SJSA1 (cell line): ENCODE measurements around the gene ADGRL1. TPM values are rescaled to one million over a fixed set of nuclear protein-coding genes. Genes with fewer than 3 reads are reported as not detected.
A peak's percentile ranks its signal among the peaks of the same experiment; 100 is the strongest.
"Not testable (repeated sequence)": the region's sequence is repeated elsewhere in the genome, so short reads cannot be mapped to it uniquely, and the experiment has no call there.

Experiments used
- DNase-seq, 2 experiments: peaks; one replicate each; pipeline ENCODE4 v3.0.0-alpha.2; 2015 to 2020; ENCODE audit warnings: low spot score in 2 of 2, low read depth in 1 of 2
- H3K27ac ChIP-seq: fragments of 250-450 bp; sonication (Bioruptor Pico); 2 replicates; pipeline ENCODE4 v1.5.1; 2020; ENCODE audit warnings: mild to moderate bottlenecking, moderate library complexity
- H3K27me3 ChIP-seq: fragments of 250-450 bp; sonication (Bioruptor Pico); replicated peaks from 2 replicates; pipeline ENCODE4 v1.5.1; 2020; ENCODE audit warnings: mild to moderate bottlenecking, moderate library complexity
- H3K36me3 ChIP-seq: fragments of 250-450 bp; sonication (Bioruptor Pico); 2 replicates; pipeline ENCODE4 v1.5.1; 2020; ENCODE audit warnings: mild to moderate bottlenecking
- H3K4me1 ChIP-seq: fragments of 250-450 bp; sonication (Bioruptor Pico); replicated peaks from 2 replicates; pipeline ENCODE4 v1.6.1; 2021; ENCODE audit warnings: mild to moderate bottlenecking
- H3K4me3 ChIP-seq: fragments of 250-450 bp; sonication (Bioruptor Pico); 2 replicates; pipeline ENCODE4 v1.5.1; 2020; ENCODE audit warnings: mild to moderate bottlenecking
- H3K9me3 ChIP-seq: fragments of 250-450 bp; sonication (Bioruptor Pico); replicated peaks from 2 replicates; pipeline ENCODE4 v1.5.1; 2020; ENCODE audit warnings: mild to moderate bottlenecking
- total RNA-seq: library from RNA; depleted of rRNA; stranded (reverse); fragments of >200 nt; shearing (Covaris generic); gene quantifications from 2 replicates; pipeline ENCODE4 v1.2.3, GENCODE V29; 2014

Gene ADGRL1
- total RNA-seq, 1 experiment from 2014 or later = 4.9 TPM

GRCh38 chr19:14206737-14207726, 1.1 kb upstream of the ADGRL1 start:
- not testable (repeated sequence) for H3K4me1 ChIP-seq, H3K27ac ChIP-seq, H3K27me3 ChIP-seq, H3K36me3 ChIP-seq, H3K9me3 ChIP-seq
- peak overlapping the region; percentile 32 for H3K4me3 ChIP-seq
- DNase-seq = peak; percentile 90 to 95

GRCh38 chr19:14206308-14206707, 339 bp upstream of the ADGRL1 start:
- DNase-seq, H3K27ac ChIP-seq, H3K36me3 ChIP-seq, H3K27me3 ChIP-seq, H3K4me1 ChIP-seq, H3K9me3 ChIP-seq: not testable (repeated sequence)
- H3K4me3 ChIP-seq = peak overlapping the region; percentile 32

DNA sequence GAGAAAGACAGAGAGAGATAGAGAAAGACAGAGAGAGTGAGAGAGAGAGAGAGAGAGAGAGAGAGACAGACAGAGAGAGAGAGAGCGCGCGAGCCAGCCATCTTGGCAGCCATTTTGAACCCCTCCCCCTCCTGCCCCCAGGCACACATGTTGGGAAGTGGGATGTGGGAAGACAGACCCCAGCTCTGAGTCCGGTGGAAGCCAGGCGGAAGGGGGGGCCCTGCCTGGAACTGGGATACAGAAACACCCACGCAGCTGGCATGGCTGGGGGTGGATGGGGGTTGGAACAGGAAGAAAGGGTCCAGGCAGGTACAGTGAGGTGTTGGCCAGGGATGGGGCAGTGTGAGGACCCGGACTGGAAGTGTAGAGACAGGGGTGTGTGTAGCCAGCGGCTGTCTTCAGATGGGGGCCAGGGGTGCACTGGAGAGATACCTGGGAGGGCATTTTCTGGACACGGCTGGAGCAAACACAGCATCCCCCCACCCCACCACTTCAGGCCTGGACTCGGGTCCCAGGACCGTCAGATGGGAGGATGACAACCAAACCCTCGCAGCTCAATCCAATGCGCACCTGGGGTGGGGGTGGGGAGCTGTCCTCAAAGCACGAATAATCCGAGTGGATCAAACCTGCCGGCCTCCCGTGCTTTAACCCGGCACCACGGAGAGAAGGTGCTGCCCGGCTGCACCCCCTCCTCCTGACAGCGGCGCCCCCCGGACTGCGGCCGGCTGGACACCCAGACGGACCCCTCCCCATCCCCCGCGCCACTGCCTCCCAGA, 1.1 kb downstream of the ADGRL1 start:
- H3K4me1 ChIP-seq, DNase-seq, H3K9me3 ChIP-seq, H3K36me3 ChIP-seq, H3K27ac ChIP-seq, H3K4me3 ChIP-seq, H3K27me3 ChIP-seq: not testable (repeated sequence)

- DNase-seq, H3K4me1 ChIP-seq, H3K4me3 ChIP-seq, H3K9me3 ChIP-seq, H3K27ac ChIP-seq, H3K36me3 ChIP-seq, H3K27me3 ChIP-seq: not testable (repeated sequence)
Measured at GRCh38 chr19:14204219-14204618, 1.8 kb downstream of the ADGRL1 start.

GRCh38 chr19:14203788-14204187, 2.2 kb downstream of the ADGRL1 start:
- H3K27ac ChIP-seq, H3K27me3 ChIP-seq, H3K9me3 ChIP-seq, H3K4me1 ChIP-seq, H3K36me3 ChIP-seq, H3K4me3 ChIP-seq, DNase-seq: not testable (repeated sequence)

DNA sequence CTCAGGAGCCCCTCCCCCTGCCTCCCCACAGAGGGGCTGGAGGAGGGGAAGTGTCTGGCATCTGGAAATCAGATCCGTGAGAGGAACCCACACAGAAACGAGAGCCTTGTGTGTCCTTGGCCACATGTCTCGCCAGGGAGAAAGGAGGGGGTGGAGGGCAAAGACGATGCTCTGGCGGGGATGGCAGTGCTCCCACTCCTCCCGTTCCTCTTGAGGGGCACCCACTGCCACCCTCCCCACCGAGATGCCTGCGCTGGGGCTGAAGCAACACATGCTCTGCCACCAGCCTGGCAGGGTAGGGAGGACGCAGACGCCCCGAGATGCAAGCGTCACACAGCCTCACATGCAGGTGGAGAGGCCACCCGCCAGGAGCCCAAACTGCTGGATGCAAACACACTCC, 2.8 kb downstream of the ADGRL1 start:
- Histone ChIP-seq H3K27me3 (no peaks in the 10 kb centered on the region), H3K27ac (no peak overlapping the region), H3K4me3 (no peak overlapping the region), H3K9me3 (no peaks in the 10 kb centered on the region), H3K36me3 (no peaks in the 10 kb centered on the region), H3K4me1 (no peaks in the 10 kb centered on the region)
- no peak for DNase-seq

- not testable (repeated sequence) for H3K4me1 ChIP-seq, H3K36me3 ChIP-seq, H3K27me3 ChIP-seq, H3K27ac ChIP-seq, H3K4me3 ChIP-seq, DNase-seq, H3K9me3 ChIP-seq
Measured at GRCh38 chr19:14201481-14201880, 4.5 kb downstream of the ADGRL1 start.

GRCh38 chr19:14200147-14200841, 5.7 kb downstream of the ADGRL1 start:
- peak; percentile 52 to 69 for DNase-seq
- H3K36me3 ChIP-seq, H3K27ac ChIP-seq, H3K9me3 ChIP-seq, H3K4me1 ChIP-seq, H3K4me3 ChIP-seq, H3K27me3 ChIP-seq: not testable (repeated sequence)

- no peaks in the 10 kb centered on the region for H3K27me3 ChIP-seq
- no peaks in the 10 kb centered on the region for H3K4me1 ChIP-seq
- H3K9me3 ChIP-seq = no peaks in the 10 kb centered on the region
- no peak overlapping the region for H3K27ac ChIP-seq
- H3K36me3 ChIP-seq = no peaks in the 10 kb centered on the region
- DNase-seq = no peak
- no peak overlapping the region for H3K4me3 ChIP-seq
Measured at GRCh38 chr19:14198384-14199376, 7.3 kb downstream of the ADGRL1 start.

- H3K27me3 ChIP-seq = no peaks in the 10 kb centered on the region
- no peaks in the 10 kb centered on the region for H3K36me3 ChIP-seq
- no peak overlapping the region for H3K4me3 ChIP-seq
Measured at GRCh38 chr19:14197882-14198281, 8.1 kb downstream of the ADGRL1 start.

DNA sequence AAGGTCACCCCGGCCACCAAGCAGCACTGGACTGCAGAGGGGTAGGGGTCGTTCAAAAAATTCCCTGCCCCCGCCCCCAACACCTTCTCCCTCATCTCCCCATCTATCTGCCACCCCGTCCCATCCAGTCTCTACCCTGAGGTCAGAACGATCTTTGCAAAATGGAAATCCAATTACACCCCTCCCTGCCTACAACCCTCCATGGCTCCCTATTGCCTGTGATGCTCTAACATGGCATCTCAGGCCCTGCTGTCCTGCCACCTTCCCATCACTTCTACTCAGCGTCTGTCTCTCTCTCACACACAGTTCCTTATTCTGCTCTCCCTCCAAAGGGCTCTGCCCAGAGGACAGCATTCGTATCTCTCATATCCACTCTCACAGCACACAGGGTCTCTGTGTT, 8.7 kb downstream of the ADGRL1 start:
- H3K27me3 ChIP-seq, H3K27ac ChIP-seq, H3K9me3 ChIP-seq, H3K4me1 ChIP-seq, DNase-seq, H3K4me3 ChIP-seq, H3K36me3 ChIP-seq: not testable (repeated sequence)

More at GRCh38 chr19:14197882-14198281, 8.1 kb downstream of the ADGRL1 start:
- Histone ChIP-seq H3K27ac (no peak overlapping the region), H3K4me1 (no peaks in the 10 kb centered on the region), H3K9me3 (no peaks in the 10 kb centered on the region)
- no peak for DNase-seq

GRCh38 chr19:14196105-14196504, 9.9 kb downstream of the ADGRL1 start:
- DNase-seq = peak; percentile 40 to 63
- not testable (repeated sequence) for H3K4me1 ChIP-seq, H3K9me3 ChIP-seq, H3K27ac ChIP-seq, H3K4me3 ChIP-seq, H3K27me3 ChIP-seq, H3K36me3 ChIP-seq

GRCh38 chr19:14195216-14195615, 10.8 kb downstream of the ADGRL1 start:
- H3K9me3 ChIP-seq, H3K27me3 ChIP-seq, H3K27ac ChIP-seq, H3K36me3 ChIP-seq, DNase-seq, H3K4me3 ChIP-seq, H3K4me1 ChIP-seq: not testable (repeated sequence)
